ENCODE results near the gene ERCC3.
"Not testable (repeated sequence)": the region's sequence is repeated elsewhere in the genome, so short reads cannot be mapped to it uniquely, and the experiment has no call there.

ERCC3 gene

DNA sequence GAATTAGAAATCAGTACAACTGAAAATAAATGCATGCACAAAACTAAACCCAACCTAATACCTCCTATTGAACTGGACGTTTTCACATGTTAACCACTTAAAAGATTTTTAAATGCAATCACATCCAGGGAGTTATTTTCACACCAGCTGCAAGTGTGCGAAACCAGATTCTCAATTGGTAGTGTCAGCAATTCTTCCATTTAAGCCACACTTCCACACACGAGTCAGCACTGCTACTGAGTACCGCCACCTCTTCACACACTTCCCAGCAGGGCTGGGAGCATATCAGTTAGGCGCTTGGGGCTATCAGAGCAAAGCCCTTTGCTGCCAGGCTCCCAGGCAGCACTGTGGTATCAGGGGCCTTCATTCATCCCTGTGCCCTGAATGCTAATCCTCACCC is 14.2 kb downstream of the ERCC3 start:
- DNase-seq (ENCODE audit: low spot score) = no peak

DNA sequence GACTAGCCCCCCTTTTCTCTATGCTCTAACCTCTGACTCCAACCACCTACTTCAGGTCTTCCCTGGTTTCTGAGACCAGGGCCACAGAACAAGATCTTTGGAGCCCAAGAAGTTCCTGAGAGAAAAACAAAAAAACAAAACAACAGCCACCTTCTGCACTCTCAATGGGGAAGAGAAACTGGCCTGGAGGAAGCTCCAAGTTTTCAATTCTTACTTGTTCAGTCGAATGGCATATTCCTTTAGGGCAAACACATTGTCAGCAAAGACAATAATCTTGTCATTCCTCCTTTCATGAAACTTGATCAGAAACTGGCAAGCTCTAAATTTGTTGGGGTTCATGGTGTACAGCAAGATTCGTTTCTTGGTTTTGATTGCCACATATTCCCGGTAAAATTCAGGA is 15.0 kb downstream of the ERCC3 start:
- DNase-seq (ENCODE audit: low spot score) = no peak

DNA sequence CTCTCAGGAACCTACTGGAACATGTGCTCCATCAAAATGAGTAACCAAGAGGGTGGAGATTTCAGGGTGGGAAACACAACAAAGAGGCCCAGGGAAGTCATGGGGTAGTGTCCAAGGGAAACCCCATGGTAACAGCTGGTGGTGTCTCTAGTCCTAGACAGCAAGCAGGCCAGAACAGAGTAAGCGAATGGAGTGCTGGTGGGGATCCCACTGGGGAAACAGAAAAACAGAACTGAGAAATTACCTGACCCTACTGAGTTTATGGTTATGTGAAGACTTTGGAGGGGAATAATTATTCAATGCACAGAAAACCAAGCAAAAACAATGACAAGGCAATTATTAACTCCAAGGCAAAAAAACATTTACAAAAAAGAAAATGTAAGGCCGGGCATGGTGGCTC is 16.9 kb downstream of the ERCC3 start:
- no peak for DNase-seq (ENCODE audit: low spot score)

DNA sequence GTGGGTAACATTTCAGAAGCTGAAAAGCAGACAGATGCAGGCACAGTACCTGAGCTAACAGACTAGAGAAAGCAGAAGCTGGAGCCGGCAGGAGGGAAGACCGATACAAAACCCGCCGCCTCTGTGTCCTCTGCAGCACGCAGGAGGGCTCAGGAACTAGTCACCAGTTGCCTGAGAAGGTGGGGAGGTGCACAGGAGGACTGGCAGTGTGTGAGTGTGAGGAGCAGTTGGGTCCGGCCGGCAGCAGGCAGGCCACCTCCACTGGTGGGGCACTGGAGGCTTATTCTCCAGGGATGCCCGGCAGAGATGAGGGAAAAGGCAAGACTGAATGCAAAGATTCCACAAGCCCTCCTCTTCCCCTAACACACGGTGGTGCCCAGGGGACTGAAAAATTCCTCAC is 18.2 kb downstream of the ERCC3 start:
- DNase-seq (ENCODE audit: low spot score) = no peak

DNA sequence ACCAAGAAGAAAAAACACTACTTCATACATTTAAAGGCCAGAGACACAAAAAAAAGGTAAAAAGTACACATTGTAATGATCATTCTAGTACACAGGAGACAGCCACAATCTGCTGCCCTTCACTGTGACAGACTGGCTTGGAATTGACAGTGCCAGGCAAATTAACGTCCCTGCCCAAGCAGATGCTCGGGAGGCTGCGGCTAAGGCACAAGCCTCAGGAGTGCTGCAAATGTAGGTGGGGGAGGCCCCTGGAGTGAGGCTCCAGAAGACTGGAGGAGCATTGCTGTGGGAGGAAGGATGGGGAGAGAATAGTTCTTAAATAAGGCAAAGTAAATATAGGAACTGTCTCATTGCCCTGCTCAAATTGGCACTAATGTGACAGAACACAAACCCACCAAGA is 18.6 kb downstream of the ERCC3 start:
- no peak for DNase-seq (ENCODE audit: low spot score)

DNA sequence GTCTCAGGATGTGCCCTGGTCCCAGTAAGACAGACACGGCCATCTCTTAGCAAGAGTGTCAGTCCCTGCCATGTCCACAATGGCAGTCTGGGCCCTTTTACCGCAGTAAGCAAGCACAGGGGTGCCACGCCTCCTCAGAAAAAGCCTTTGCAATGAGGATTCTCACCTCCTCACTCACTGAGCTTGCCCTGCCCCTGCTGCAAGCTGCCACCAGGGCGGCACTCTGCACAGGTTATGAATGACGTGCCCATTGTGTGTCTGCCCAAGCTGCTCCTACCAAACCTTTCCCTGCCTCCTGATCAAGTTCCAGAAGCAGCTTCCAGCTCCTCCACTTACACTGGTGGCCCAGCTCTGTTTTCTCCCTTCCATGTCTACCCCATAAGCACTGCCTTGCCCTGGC is 23.3 kb downstream of the ERCC3 start:
- DNase-seq (ENCODE audit: low spot score) = no peak

DNA sequence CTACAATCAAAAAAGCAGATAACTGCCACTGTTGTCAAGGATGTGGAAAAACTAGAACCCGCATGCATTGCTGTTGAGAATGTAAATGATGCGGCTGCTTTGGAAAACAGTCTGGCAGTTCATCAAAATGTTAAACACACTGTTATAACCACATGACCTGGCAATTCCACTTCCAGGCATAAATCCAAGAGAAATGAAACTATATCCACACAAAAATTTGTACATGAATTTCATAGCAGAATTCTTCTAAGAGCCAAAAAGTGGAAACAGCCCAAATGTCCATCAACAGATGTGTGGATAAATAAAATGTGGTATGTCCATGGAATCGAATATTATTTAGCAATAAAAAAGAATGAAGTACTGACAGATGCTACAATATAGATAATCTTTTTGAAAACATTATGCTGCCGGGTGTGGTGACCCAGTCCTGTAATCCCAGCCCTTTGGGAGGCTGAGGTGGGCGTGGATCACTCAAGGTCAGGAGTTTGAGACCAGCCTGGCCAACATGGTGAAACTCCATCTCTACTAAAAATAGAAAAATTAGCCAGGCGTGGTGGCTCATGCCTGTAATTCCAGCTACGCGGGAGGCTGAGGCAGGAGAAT is 32.0 kb downstream of the ERCC3 start:
- DNase-seq (ENCODE audit: low spot score) = no peak

DNA sequence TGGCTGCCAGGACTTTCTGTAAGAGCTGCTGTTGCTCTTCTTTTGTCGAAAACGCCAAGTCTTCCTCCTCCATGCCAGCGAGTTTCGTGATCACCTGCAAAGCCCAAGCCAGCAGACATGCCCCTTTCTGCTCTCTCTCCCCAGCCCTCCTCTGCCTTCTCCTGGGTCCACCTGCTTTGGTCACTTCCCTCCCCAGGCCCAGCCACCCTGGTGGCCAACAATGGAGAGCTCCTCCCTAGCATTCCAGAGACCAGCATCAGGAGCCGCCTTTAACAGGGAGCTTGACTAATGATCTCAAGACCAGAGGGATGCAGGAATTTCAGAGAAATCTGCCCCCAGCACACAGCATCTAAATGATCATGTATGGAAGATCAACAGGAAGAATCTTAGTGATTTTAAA is 34.6 kb downstream of the ERCC3 start:
- DNase-seq (ENCODE audit: low spot score) = no peak

DNA sequence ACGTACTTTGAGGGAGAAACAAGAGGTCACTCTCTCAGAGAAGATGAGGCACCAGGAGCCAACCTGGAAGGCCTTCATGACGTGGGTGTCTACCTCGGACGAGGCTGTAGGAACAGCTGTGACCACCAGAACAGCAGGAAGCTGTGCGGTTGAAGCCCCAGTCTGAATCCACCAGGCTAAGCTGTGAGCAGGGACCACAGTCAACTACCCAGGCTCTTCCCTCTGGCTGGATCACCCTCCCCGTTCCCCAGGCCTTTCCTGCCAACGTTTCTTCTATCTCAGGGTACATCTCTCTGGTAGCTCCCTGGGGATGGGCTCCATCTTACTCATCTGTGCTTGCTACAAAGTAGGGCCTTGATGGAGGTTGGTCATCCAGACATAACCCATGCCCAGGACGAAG is 37.1 kb downstream of the ERCC3 start:
- DNase-seq (ENCODE audit: low spot score) = no peak

DNA sequence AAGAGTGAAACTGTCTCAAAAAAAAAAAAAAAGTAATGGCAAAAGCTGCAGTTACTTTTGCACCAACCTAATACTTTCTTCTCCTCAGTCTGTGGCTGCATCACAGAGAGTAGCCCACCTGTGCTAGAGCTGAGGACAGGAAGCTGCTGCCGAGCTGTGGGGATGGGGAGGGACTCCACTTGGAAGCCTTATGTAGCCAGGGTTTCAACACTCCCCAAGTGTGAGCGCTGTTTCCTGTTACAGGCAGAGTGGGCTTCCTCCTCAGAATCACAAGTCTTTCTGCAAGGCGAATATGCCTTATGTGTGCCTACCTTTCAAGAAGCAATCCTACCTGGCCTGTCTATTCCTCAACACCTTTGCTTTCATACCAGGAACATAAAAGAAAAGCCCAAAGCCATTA is 37.6 kb downstream of the ERCC3 start:
- DNase-seq (ENCODE audit: low spot score) = no peak

DNA sequence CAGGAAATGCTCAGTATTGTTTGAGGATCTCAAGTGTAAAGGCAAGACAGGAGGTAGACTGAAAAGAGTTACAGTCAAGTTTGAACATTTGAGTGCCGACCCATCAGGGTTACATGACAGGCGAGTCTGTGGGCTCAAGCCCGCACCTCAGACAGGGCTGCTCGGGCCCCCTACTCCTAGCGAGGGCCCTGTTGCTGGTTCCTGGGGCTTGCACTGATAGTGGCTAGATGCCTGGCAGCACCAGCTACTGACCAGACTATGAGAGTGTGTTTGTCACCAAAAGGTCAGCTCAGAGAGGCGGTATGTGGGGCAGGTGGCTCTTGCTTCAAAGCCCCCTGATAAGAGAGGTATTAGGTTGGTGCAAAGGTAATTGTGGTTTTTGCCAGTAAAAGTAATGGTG is 38.2 kb downstream of the ERCC3 start:
- DNase-seq (ENCODE audit: low spot score) = no peak

DNA sequence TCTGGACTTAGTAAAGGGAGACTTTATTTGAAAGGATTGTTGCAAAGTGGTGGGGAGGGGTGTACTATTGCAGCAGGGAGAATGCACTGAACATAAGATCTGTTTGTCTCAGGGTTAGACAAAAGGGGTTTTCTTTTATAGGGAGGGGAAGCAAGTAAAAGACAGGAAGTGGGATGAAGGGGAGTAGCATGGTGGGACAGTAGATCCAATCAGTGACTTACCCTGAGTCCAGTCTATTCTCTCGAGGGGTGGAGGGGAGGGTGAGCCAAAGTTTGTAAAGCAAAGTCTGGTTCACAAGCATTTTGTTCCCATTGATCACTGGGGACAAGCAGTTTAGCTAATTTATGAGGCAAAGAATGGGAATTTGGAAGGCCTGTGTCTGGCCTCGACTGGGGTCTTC is 38.8 kb downstream of the ERCC3 start:
- peak; percentile 88 for DNase-seq (ENCODE audit: low spot score)

DNA sequence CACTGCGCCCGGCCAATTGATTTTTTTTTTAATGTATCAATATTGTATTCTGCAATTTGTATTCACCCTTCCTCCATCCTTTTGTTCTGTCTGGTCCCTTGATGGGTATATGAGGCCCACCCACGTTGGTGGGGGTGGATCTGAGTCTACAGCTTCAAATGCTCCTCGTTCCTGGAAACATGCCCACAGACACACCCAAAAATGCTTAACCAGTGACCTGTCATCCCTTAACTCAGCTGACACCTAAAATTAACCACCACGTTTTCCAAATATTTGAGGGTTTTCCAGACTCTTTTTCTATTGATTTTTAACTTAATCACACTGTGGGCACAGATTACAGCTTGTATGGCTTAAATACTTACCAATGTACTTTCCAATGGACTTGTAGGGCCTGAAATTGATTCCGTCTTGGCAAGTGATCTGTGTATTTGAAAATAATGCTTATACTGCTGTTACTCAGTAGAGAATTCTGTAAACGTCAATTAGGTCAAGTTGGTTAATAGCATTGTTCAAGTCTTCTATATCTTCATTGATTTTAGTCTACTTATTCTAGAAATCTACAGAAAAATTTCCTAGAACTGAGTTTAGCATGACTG is 39.5 kb downstream of the ERCC3 start:
- no peak for DNase-seq (ENCODE audit: low spot score)

DNA sequence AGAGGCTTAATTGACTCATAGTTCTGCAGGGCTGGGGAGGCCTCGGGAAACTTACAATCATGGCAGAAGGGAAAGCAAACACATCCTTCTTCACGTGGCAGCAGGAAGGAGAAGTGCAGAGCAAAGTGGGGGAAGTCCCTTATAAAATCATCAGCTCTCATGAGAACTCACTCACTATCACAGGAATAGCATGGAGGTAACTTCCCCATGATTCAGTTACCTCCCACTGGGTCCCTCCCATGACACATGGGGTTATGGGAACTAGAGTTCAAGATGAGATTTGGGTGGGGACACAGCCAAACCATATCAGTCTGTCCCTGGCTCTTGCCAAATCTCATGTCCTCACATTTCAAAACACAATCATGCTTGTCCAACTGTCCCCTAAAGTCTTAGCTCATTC is 52.8 kb downstream of the ERCC3 start:
- not testable (repeated sequence) for DNase-seq (ENCODE audit: low spot score)

DNA sequence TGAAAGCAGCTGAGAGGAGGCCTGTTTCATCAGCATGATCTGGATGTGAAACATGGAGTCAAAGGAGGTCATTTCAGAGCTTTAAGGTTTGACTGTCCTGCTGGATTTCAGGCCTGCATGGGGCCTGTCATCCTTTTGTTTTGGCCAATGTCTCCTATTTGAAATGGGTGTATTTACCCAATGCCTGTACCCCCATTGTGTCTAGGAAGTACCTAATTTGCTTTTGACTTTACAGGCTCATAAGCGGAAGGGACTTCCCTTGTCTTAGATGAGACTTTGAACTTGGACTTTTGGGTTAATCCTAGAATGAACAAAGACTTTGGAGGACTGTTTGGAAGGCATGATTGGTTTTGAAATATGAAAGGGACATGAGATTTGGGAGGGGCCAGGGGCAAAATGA is 54.5 kb downstream of the ERCC3 start:
- DNase-seq (ENCODE audit: low spot score) = no peak

DNA sequence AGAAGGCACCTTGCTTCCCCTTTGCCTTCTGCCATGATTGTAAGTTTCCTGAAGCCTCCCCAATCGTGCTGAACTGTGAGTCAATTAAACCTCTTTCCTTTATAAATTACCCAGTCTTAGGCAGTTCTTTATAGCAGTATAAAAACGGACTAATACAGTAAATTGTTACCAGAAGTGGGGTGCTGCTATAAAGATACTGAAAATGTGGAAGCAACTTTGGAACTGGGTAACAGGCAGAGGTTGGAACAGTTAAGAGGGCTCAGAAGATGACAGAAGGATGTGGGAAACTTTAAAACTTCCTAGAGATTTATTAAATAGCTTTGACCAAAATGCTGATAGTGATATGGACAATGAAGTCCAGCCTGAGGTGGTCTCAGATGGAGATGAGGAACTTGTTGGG is 56.2 kb downstream of the ERCC3 start:
- DNase-seq (ENCODE audit: low spot score) = not testable (repeated sequence)

DNA sequence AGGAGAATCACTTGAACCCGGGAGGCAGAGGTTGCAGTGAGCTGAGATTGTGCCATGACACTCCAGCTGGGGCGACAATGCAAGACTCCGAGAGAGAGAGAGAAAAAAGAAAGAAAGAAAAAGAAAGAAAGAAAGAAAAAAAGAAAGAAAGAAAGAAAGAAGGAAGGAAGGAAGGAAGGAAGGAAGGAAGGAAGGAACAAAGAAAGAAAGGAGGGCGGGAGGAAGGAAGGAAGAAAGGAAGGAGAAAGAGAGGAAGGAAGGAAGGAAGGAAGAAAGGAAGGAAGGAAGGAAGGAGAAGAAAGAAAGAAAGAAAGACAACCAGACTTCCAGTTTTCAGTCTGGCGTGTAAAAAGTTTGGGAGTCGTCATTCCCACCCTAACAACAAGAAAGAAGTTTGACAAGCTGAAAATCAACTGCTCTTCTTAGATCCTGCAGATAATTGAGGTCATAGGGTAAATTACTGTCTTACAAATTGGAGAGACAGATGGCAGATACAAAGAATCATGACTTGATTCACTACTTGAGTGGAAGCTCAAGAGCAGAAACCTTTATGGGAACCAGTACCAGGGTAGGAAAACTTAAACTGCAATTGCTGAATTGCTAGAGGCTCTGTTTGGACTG is 58.8 kb downstream of the ERCC3 start:
- DNase-seq (ENCODE audit: low spot score) = no peak

DNA sequence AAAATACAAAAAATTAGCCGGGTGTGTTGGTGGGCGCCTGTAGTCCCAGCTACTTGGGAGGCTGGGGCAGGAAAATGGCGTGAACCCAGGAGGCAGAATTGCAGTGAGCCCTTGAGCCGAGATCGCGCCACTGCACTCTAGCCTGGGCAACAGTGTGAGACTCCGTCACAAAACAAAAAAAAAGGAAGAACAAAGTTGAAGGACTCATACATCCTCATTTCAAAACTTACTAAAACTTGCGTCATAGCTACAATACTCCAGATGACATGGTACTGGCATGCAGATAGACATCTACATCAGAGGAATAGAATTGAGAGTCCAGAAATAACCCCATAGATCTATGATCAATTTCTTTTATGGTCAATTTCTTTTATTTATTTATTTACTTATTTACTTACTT is 60.2 kb downstream of the ERCC3 start:
- no peak for DNase-seq (ENCODE audit: low spot score)

DNA sequence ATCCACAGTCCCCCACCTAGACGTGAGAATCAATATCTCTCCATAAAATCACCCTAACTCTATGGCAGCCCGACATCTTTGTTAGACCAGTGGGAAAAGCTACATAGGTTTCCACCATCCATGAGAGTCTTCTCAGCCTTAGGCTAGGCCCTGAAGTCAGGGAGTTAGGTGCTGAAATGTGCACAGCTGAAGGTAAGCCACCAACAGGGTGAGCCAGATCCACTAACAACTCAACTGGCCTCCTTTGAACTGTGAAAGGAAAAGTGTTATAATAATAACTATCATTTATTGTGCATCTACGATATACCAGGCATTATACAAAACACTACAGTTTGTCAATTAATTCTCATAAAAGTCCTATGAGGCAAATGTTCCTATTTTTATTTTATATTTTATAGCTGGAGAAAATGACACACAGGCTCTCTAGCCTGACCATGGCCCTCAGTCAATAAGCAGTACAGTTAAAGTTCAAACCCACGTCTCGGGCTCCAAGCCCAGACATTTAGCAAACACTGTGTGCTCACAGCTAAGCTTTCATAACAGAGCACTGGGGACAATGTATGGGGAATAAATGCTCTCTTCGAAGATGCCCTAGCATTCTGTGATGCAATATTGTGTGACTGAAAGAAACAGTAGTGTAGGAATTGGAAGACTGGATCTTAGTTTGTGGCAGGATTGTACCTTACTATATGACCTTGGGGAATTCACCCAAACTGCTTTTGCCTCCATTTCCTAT is 62.6 kb downstream of the ERCC3 start:
- DNase-seq (ENCODE audit: low spot score) = no peak

DNA sequence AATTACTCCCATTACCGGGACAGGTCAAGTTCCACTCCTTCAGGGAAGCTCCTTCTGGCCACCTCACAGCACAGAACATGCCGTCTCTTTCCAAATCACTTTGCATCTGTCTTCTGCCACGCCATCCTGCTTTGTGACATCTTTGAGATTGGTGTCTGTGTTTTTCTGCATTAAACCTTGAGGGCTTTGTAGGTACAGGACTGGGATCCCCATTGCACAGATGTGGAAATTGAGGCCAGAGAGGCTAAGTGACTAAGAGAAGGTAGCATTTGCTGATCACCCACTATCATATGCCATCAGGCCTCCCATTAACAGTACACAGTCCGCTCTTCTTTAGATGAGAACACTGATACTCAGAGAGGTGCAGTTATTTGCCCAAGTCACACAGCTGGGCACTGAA is 64.4 kb downstream of the ERCC3 start:
- DNase-seq (ENCODE audit: low spot score) = no peak

DNA sequence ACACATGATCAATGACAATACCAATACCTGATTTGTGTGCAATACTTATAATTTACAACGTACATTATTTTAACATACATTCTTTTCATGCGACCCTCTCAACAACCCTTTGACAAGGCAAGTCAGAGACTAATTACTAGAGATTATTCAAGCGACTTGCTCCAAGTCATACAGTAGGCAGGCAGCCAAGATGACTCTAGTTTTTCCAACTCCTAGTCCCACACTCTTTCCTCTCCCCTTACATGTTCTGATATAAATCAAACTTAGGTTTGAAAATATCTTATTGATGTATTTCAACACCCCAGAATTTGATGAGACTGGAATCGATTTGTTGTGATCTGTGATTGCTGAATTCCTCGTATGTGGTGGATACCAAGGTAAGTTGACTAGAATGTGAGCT is 65.8 kb downstream of the ERCC3 start:
- no peak for DNase-seq (ENCODE audit: low spot score)

DNA sequence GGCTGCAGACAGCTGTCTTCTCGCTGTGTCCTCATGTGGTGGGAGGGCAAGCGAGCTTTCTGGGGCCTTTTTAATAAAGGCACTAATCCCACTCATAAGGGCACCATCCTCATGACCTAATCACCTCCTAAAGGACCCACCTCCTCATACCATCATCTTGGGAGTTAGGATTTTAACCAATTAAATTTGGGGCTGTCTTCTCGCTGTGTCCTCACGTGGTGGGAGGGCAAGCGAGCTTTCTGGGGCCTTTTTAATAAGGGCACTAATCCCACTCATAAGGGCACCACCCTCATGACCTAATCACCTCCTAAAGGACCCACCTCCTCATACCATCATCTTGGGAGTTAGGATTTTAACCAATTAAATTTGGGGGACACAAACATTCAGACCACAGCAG is 66.7 kb downstream of the ERCC3 start:
- not testable (repeated sequence) for DNase-seq (ENCODE audit: low spot score)

DNA sequence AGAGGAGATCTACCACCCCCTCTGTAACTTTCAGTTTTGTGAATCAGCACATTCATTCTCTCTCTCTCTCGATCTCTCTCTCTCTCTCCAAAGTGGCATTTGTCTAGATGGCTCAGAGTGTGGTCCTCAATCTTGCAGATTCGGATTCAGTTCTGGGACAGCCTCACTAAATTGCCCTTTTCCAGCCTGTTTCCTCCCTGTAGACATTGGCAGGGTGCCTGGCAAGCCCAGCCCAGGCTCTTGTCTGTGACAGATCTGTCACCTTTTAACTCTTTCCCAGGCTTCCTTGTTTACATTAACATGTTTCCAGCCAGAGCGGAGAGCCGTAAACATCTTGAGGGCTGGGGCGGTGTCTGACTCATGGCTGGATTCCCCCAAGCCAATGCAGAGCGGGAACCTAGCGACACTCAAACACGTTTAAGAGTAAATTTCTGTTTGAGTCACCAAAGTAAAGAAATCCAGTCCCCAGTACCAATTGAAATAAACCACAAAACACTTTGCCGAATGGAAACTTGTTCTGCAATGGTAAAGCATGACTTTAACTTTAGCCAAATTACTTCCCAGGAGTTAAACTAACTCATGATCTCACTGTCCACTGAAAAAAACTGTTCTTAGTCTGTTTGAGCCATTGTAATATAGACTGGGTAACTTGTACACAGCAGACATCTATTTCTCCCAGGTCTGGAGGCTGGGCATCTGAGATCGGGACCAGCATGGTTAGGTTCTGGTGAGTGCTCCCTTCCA is 67.3 kb downstream of the ERCC3 start:
- DNase-seq (ENCODE audit: low spot score) = no peak
